GM21367 (cell line): ENCODE data around the gene NDUFAF8.

Experiments used
- ATAC-seq: cut with Tn5 transposase; IDR thresholded peaks from one replicate; pipeline ENCODE4 v1.9.1; 2021; ENCODE audit not compliant: unreplicated experiment

The NDUFAF8 gene

DNA sequence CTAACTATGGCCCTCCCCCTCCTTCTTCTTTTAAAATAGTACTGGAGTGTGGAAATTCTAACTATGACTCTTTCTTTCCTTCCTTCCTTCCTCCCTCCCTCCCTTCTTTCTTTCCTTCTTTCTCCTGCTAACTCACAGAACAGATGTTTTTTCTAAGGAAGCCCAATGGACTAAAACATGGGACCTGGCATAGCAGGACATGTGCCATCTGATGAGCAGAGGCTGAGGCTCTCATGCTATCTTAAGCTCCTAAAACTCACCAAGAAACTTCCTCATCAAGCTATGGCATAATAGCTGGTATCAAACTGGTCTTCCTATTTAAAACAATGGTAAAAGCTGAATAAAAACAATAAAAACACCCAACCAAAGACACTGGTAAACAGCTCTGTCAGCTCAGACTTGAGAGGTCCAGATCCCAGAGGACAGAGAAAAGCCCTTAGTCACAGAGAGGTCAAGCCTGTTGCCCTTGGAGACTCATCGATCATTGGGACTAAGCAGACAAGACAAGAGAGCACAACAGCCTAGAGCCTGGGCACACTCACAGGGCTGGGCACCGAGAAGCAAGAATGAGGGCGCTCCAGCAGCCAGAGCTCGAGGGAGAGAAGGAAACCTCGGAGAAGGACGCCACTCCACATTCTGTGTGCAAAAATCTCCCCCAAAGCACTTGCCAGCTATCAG is 28.4 kb downstream of the NDUFAF8 start:
- no peak for ATAC-seq

DNA sequence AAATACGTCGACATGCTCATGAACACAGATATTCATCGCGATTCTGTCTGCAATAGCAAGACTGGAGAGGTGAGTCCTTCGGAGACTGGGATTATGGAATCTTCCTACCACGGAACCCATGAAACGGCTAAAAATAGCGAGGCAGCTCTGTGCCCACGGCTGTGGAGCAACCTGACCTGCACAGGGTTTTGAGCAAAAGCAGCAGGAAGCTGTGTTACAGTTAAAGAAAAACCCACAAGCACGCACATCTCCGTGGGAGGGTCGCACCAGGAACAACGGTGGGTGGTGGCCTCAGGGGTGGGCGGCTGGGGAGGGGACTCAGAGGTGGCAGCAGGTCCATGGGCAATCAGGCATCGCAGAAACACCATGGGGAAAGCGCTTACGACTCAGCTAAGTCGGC is 31.2 kb downstream of the NDUFAF8 start:
- ATAC-seq: no peak

DNA sequence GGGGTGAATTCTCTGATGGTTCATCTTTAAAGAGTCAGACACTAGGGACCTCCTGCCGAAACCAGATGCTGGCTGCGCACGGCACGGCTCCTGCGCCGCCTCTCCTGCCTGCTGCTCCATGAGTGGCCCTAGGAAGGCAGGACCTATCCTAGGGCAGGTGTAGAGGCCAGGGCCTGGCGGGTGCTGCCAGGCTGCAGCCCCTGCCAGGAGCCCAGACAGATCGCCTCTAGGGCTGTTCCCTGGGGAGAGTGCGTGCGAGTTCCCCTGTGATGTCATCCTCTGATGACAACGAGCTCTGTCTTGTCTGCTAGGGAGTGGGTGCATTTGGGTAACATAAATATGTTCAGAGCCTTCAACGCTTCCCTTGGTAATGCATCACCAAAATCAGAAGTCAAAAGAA is 32.1 kb downstream of the NDUFAF8 start:
- no peak for ATAC-seq

DNA sequence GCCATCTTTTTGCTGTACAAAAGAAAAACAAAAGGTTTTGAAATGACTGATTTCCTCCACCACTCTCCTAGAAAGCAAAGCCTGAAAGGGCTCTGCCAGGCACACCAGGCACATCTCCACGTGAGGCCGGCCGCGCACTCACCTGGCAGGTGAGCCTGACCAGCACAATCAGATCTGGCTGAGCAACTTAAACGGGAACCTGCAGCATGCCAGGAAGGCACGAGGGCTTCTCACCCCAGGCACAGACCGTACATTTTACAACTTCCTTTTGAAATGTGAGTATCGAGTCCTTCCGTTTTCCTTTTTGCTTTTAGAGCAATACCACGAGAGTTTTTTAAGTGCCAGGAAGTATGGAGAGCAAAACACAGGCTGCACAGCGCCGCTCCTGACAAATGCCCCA is 33.5 kb downstream of the NDUFAF8 start:
- no peak for ATAC-seq

DNA sequence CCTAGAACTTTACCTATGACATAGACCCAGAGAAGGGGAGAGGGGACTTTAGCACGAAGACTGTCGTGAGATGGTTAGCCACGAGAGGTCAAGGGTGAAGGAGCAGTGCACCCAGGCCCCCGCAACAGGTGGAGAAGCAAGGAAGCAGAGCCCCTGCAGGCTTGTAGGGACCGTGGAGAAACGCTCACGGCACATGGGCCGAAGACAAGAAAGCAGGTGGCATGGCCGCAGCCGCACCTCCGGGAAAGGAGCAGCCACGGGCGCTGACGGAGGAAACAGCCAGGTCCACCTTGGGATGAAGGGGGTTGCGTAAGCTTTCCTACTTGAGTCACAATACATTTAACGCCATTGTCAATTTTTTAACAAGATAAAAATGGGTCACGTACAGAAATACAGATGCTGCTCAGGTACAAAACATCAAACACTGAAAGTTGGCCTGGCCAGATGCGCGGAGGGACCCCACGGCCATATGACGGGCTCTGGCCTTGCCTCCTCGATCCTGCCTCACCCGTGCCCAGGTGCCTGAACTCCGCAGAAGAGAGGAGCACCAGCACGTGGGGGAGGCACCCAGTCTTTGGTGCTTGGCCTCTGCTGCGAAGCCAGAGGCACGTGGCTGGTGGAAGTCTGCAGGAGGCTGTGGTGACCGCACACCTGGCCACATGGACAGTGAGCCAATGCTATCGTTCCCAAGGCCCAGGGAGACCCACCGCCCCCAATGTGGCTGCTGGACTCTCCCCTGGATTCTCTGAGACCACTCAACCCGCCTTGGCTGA is 34.8 kb downstream of the NDUFAF8 start:
- ATAC-seq: no peak

DNA sequence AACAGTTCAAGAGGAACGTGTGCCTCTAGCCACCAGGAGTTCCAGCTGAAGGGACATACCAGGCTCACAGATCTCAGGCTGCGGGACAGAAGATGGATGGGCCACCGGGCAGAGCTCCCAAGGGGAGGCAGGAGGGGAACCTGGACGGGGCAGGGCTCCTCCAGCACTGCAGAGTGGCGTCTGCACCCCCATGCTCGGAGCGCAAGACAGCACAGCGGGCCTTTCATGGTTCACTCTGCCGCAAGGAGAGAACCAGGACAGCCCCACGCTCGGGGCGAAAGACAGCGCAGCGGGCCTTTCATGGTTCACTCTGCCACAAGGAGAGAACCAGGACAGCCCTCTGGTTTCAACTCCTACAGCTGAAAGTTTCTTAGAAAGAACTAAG is 35.3 kb downstream of the NDUFAF8 start:
- no peak for ATAC-seq

DNA sequence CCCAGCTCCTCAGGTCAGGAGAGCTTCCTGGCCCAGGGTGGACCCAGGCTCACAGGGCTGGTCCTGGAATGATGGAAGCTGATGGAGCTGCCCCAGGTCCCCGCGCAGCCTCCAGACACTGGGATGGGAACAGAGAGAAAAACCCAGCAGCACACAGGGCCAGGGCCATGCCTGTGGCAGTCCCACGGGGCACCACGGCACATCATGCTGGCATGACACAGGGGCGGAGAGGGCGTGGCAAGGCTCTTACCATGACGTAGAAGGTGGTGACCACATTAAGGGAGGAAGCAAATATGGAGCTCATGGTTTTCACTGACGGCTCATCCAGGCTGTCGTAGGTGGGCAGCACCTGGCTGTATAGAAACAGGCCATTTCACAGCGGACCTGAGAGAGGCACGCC is 37.7 kb downstream of the NDUFAF8 start:
- ATAC-seq: no peak

DNA sequence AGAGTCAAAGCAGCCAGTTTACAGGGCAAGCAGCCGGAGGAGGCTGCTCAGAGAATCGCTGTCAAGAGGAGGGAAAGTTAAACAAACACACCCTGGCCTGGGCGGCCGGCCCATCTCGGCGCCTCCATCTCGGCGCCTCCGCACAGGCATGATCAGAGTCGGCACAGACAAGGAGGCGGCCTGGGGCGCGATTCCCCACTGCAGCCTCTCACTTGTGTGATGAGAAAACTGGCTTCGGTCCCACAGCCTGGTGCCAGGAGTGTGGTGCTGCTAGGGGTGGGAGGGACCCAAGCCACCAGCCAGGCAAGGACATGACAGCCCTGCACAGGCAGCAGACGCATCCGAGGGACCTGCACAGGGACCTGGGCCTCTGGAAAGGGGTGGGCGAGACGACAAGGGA is 38.3 kb downstream of the NDUFAF8 start:
- no peak for ATAC-seq

DNA sequence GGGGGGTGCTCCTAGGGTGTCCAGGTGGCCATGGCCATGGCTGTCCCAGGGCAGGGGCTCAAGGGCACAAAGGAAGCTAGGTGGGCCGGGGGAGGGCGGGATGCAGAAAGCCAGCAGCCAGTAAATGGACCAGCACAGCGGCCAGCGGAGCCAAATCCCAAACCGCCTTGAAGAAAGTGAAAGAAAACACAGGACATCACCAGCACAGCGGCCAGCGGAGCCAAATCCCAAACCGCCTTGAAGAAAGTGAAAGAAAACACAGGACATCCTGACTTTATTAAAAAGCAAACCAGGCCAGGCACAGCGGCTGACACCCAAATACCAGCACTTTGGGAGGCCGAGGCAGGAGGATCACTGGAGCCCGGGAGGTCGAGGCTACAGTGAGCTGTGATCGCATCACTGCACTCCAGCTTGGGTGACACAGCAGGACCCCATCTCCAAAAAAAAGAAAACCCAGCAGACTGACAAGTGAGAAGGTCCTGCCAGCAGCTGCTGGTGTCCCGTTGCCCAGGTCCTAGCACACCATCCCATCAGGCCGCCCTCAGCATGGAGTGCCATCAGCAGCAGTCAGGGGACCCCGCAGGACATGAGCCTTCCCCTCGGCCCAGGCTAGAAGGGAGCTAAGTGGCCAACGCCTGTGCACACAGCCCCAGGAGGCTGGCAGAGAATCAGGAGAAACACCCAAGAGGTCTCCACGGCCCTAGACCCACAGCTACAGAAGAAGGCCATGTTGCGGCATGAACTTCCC is 39.0 kb downstream of the NDUFAF8 start:
- no peak for ATAC-seq

DNA sequence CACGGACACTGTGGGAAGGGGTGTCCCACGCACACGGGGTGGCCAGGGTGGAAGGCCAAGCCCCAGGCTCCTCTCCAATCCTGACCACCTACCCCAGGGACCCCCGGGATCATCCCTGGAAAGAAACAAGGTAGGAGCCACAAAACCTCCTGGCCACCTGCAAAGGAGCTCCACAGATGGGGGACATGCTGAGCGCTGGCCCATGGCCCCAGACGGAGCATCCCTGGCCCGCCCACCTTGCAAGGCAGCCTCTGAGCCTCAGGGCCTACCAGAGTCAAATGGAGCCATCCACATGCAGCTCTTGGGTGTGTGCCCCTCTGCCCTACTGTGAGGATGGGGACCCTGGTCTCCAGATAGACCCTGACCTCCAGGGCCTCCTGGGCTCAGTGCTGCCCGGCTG is 39.7 kb downstream of the NDUFAF8 start:
- no peak for ATAC-seq

DNA sequence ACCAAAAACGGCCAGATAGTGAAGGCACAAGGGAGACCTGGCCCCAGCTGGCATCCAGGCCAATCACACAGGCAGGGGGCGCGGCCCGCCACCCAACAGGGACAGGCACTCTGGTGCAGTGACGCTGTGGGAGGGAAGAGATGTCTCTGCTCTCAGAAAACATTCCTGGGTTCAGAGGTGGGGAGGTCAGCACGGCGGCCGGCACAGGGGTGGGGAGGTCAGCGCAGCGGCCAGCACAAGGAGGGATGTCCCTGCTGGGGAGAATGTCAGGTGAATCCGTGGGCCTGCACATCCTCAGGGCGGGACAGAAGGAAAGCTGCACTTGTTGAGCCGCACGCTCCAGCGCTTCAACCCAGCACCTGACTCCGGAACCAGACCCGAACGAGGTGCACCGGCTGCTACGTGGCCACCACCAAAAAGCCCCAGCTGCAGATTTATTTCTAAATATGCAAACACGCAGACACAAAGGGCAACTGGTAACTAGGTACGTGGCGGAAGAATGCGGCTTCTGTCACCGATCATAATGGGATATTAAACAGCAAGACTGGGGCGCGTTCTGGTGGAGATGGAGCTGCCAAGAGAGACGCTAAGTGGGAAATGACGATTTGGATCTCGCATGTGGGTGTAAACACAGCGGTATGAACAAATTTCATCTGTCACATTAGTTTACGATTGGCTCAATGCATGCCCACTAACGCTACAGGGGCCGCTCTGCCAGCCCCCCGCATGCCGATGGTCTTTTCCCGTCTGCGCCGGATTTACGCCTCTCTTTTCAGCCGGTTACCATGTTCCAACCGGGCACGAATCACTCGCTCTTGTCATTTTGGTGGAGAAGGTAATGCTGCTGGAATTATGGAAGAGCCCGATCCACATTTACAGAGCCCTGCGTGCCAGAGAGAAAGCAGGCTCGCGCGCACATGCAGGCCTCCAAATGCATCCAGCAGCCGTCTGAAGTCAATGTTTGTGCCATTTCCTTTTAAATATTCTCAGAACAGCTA is 40.5 kb downstream of the NDUFAF8 start:
- no peak for ATAC-seq

DNA sequence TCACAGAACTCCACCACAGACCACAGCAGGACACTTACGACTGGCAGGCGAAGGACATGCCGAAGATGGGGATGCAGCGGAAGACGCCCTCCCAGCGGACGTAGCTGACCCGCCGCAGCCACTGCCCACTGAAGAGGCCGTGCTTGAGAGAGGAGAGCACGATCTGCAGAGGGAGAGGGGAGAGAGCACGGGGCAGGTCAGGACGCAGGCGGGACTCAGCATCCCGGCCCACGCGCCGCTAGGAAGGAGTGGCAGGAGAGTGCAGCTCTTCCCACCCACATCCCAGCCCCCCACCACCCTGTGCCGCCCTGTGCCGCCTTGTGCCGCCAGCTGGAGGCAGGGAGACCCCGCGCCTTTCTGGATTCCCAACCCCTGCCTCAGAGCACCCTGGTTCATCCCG is 41.5 kb downstream of the NDUFAF8 start:
- ATAC-seq: no peak

DNA sequence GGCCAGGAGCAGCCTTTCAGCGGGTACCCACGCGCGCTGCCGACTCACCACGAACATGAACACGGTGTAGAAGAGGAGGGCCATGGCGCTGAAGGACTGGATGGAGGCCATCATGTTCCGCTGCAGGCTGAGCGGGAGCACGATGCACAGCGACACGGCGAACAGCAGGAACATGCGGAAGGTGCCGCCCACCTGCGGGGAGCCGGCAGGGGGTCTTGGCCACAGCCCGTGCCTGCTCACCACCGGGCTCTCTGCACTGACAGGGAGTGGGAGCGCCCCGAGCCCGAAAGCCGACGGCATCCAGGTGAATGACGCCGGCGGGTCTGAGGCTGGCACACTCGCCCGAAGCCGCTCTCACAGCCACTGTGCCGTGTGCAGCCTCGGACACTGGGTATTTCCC is 43.0 kb downstream of the NDUFAF8 start:
- no peak for ATAC-seq

DNA sequence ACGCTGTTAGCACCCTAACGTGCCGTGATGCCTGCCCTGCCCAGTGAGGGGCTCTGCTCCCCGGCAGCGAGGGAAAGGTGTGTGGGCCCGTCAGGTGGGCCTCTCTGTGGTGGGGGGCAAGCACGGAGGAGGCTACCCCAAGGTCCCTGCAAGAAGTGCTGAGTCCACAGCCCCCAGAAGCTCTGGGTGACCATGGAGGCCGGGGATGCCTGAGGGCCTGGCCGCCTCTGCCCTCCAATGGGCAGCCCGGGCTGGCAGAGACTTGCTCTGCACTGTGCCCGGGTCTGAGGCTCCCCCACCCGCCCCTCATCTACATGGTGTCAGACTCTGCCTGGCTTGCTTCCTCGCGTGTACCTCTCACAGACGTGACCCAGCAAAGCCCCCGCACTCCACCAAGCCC is 43.8 kb downstream of the NDUFAF8 start:
- ATAC-seq: no peak

DNA sequence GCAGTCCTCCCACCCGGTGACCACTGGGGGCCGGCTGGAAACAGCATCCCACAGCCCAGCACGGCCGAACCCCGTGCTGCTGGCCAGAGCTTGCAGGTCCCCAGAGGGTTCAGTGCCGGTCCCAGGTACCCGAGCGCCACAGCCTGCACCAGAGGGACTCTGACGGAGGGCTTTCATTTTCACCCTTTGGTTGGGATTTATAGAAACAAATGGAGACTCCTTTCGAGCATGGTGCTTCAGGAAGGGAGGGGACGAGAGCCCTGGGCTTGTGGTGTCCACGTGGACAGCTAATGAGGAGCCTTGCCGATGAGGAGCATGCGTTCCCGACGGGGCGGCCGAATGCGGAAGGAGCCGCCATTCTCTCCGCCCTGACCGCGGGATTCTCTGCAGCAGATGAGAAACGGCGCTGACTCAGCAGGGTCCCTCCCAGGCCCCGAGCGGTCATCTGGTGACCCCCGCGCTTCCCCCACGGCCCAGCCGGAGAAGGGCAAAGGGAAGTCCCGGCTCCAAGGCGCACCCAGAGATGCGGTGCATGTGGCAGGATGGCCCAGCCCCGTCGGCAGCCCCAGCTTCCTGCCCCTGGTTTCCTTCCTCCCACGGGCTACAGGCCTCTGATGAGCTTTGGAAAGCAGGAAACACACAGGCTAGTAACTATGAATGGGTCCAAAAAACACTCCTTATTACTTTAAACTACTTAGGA is 46.2 kb downstream of the NDUFAF8 start:
- no peak for ATAC-seq

DNA sequence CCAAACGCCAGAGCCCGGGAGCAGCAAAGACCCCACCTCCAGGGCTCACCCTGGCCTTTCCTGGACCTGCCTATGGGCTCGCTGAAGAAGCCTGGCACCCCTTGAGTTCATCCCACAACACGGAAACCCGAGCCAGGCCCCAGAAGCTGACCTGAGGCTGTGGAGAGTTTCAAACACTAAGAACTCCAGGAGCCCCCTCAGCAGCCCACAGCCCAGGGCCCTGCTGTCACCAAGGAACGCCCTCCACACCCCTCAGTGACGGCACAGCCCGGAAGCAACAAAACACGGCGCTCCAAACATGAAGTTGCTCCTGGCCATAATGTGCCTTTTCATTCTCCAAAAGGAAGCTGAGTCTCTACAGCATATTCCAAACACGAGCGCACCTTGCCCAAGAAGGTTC is 46.8 kb downstream of the NDUFAF8 start:
- no peak for ATAC-seq

DNA sequence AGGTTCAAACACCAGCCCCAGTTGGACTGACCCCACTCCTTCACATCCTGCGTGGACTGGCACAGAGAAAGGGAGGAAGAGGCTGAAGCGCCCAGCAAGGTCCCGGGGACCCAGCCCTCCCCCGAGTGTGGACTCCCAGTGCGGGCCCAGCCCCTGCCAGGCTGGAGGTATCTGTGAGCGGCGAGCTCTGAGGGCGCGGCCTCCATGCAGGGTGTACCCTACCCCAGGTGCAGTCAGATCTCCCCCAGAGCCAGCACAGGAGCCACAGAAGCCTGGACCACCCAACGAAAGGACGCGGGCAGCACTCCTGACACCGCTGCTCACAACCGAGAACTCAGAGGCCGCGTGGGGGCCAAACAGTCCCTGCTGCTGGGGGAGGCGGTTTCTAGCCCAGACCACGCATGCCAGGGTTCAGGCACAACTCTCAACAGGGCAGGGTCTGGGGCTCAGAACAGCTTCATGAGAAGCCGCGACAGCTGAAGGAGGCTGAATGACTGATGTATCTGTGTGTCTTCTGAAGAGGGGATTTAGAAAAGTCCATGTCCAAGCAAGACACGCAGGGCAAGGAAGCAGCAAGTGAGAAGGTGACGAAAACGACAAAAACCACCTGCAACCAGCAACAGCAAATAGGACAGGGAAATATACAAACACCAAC is 47.5 kb downstream of the NDUFAF8 start:
- ATAC-seq: no peak

DNA sequence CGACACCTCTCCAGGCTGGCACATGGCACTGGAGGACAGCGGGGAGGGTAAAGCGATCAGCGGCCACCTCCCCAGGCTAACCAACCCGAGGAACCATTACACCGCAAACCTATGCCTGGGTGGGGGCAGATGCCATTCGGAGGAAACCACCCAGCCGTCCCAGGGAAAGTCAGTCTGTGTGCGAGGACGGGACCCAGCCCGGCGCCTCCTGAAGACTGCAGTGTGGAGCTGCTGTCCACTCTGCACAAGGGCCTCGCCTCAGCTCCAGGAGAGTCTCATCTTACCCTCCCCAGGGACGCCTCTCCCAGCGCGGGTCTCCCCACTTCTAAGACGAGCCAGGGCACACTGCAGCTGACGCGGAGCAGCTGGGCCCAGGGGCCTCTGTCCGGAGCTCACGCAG is 48.0 kb downstream of the NDUFAF8 start:
- no peak for ATAC-seq

DNA sequence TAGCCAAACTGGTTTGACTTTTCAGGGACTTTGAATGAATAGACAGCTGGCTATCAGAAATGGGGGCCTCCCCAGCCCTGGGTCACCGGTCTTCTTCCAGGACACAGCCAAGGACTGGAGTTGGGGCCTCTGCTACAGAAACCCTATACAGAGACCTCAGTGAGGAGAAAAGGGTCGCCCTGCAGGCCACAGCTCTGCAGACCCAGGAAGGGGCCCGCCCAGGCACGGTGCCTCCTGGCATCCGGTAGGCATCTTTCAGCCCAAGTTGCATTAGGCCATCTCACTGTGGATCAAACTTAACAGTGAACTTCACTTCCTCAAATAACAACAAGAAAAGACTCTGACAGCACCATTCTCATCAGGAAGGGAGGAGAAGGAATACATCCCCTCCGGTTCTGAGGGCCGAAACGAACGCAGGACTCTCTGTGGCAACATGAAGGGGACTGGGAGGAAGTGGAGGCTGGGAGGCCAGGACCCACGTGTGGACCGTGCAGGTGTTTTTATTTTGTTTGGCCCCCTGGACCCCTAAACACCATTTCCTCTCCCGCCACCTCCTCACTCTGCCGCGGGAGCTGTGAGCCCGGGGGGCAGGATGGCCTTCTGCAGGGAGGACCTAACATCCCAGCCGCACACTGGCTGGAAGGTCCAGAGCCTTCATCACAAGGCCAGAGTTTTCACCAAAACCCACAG is 48.8 kb downstream of the NDUFAF8 start:
- no peak for ATAC-seq
